Endothelial cell of umbilical vein (primary cell): ENCODE measurements around the gene RAB8A. TPM values are rescaled to one million over a fixed set of nuclear protein-coding genes. Genes with fewer than 3 reads are reported as not detected.

Experiments
- BruUV-seq: library from RNA; stranded (reverse); fragments of 400-500 nt; replicated peaks from 2 replicates; lab custom pipeline; 2021; lab: Mats Ljungman, UMichigan
- CTCF ChIA-PET: fragments of 300-600, 350-600 bp; sonication (Branson Sonifier 250); formaldehyde crosslinking; loops from one replicate; lab custom pipeline; 2021; ENCODE audit warnings: antibody characterized with exemption, inconsistent platforms; lab: Charles Lee
- POLR2A ChIA-PET: fragments of 300-600, 350-600 bp; sonication (Branson Sonifier 250); formaldehyde crosslinking; loops from one replicate; lab custom pipeline; 2021; ENCODE audit warnings: antibody characterized with exemption, inconsistent platforms; lab: Charles Lee
- DNase-seq: peaks from one replicate; pipeline ENCODE4 v3.0.0-alpha.2; 2011; ENCODE audit warnings: low read depth, low spot score
- FAIRE-seq: peaks from 2 replicates; lab custom pipeline; 2011; peaks lifted over from hg19 to GRCh38; lab: Jason Lieb, UNC
- H2AFZ ChIP-seq: 2 replicates; pipeline ENCODE4 v1.6.0; 2012; ENCODE audit warnings: low read depth, low read length, control low read depth, inconsistent platforms
- H3K27ac ChIP-seq: 2 replicates; pipeline ENCODE4 v1.5.1; 2011; ENCODE audit warnings: low read depth, mild to moderate bottlenecking, control low read depth, low read length, moderate library complexity; ENCODE audit not compliant: insufficient read depth
- H3K27me3 ChIP-seq, 2 experiments: 2 replicates each; pipeline versions ENCODE4 v1.6.0 to v1.6.1; 2011; ENCODE audit warnings: low read length in 2 of 2, mixed read lengths in 1 of 2; ENCODE audit not compliant: control insufficient read depth in 2 of 2, insufficient read depth in 2 of 2
- H3K36me3 ChIP-seq, 2 experiments: 2 replicates in 1 of 2; 3 replicates in 1 of 2; pipeline ENCODE4 v1.5.1; 2011; ENCODE audit warnings: low read length in 2 of 2, mild to moderate bottlenecking in 1 of 2, moderate library complexity in 1 of 2; ENCODE audit not compliant: control insufficient read depth in 2 of 2, insufficient read depth in 2 of 2; ENCODE audit errors: extremely low read depth in 1 of 2
- H3K4me1 ChIP-seq: 3 replicates; pipeline ENCODE4 v1.5.1; 2011; ENCODE audit warnings: mild to moderate bottlenecking, low read length; ENCODE audit not compliant: control insufficient read depth, insufficient read depth; ENCODE audit errors: extremely low read depth
- H3K4me2 ChIP-seq: 2 replicates; pipeline ENCODE4 v1.6.1; 2011; ENCODE audit warnings: low read length, control low read depth, mixed read lengths; ENCODE audit not compliant: insufficient read depth
- H3K4me3 ChIP-seq, 3 experiments: fragments of 200-600 bp in 1 of 3; sonication (generic), shearing (Covaris generic) in 1 of 3; replicated peaks in 1 of 3; 2 replicates each; pipeline ENCODE4 v1.5.1; 2011 to 2016; ENCODE audit warnings: control low read depth in 3 of 3, low read length in 3 of 3, mild to moderate bottlenecking in 2 of 3, inconsistent platforms in 1 of 3, low read depth in 1 of 3, moderate library complexity in 1 of 3; ENCODE audit not compliant: insufficient read depth in 1 of 3
- H3K79me2 ChIP-seq: 2 replicates; pipeline ENCODE4 v1.6.0; 2012; ENCODE audit warnings: low read length, inconsistent platforms; ENCODE audit not compliant: control insufficient read depth, insufficient read depth
- H3K9ac ChIP-seq: replicated peaks from 2 replicates; pipeline ENCODE3; 2011; ENCODE audit warnings: low read length, control low read depth; ENCODE audit not compliant: insufficient read depth; ENCODE audit errors: extremely low read depth
- H3K9me1 ChIP-seq: replicated peaks from 3 replicates; pipeline ENCODE4 v1.6.0; 2011; ENCODE audit warnings: mild to moderate bottlenecking, low read length; ENCODE audit not compliant: control insufficient read depth, insufficient read depth; ENCODE audit errors: extremely low read depth
- H3K9me3 ChIP-seq: replicated peaks from 2 replicates; pipeline ENCODE4 v1.5.1; 2012; ENCODE audit warnings: low read length, inconsistent platforms; ENCODE audit not compliant: control insufficient read depth, insufficient read depth
- H4K20me1 ChIP-seq: replicated peaks from 2 replicates; pipeline ENCODE3; 2011; ENCODE audit warnings: mild to moderate bottlenecking, low read length; ENCODE audit not compliant: control insufficient read depth, insufficient read depth; ENCODE audit errors: extremely low read depth
- EZH2 ChIP-seq: IDR thresholded peaks from 2 replicates; pipeline ENCODE4 v1.6.1; 2012; ENCODE audit warnings: borderline replicate concordance, low read depth, mild to moderate bottlenecking, moderate library complexity, low read length, inconsistent platforms; ENCODE audit not compliant: severe bottlenecking
- FOS ChIP-seq: IDR thresholded peaks from 2 replicates; pipeline ENCODE4 v1.6.1; 2011; ENCODE audit warnings: mild to moderate bottlenecking, low read length, moderate library complexity, borderline replicate concordance; ENCODE audit not compliant: insufficient read depth
- GATA2 ChIP-seq: IDR thresholded peaks from 2 replicates; pipeline ENCODE4 v1.7.0; 2011; ENCODE audit warnings: low read depth, mild to moderate bottlenecking, moderate library complexity, mixed read lengths, low read length; ENCODE audit not compliant: insufficient read length, insufficient read depth
- JUN ChIP-seq: IDR thresholded peaks from 2 replicates; pipeline ENCODE4 v1.6.1; 2011; ENCODE audit warnings: borderline replicate concordance, low read depth; ENCODE audit not compliant: insufficient read length, insufficient read depth
- MYC ChIP-seq: IDR thresholded peaks from one replicate; pipeline ENCODE4 v1.6.1; 2011; ENCODE audit warnings: mild to moderate bottlenecking, low read depth, low read length
- POLR2A ChIP-seq: IDR thresholded peaks from 2 replicates; pipeline ENCODE4 v1.6.1; 2012; ENCODE audit warnings: low read depth, mild to moderate bottlenecking, control low read depth, low read length
- POLR2AphosphoS5 ChIP-seq: IDR thresholded peaks from 2 replicates; pipeline ENCODE4 v1.6.1; 2012; ENCODE audit warnings: low read depth, mild to moderate bottlenecking, control low read depth, low read length, moderate library complexity; ENCODE audit not compliant: insufficient read depth
- dilution Hi-C: fragments of 300-500 bp; cut with MboI; formaldehyde crosslinking; loops from one replicate; pipeline ENCODE4 v1.15.0; 2019; ENCODE audit warnings: low sequenced_read_pairs; ENCODE audit not compliant: extremely low pct_ligation_motif_present
- intact Hi-C: fragments of 100-400 bp; cut with micrococcal nuclease; formaldehyde crosslinking; loops from one replicate; pipeline ENCODE4 v1.10.0; 2022
- polyA plus RNA-seq, 4 experiments: library from polyadenylated mRNA; depleted of rRNA in 3 of 4; stranded (reverse) in 3 of 4; unstranded in 1 of 4; fragments of >200 nt; gene quantifications; 2 replicates each; pipeline versions ENCODE4 v1.2.1 to v1.2.3, GENCODE V29; 2011 to 2012; ENCODE audit warnings: missing spikeins in 1 of 4
- total RNA-seq: library from RNA; stranded (reverse); gene quantifications from 2 replicates; pipeline ENCODE4 v1.2.3, GENCODE V29; 2021
- TF ChIP-seq, protein P1 (sequence below): IDR thresholded peaks from 2 replicates; pipeline ENCODE4 v1.6.1; 2011; ENCODE audit not compliant: insufficient read depth, insufficient read length
- TF ChIP-seq, protein P2 (sequence below), 2 donors: IDR thresholded peaks; 1 replicate in 1 of 2; 2 replicates in 1 of 2; pipeline ENCODE4 v1.5.1; 2011; ENCODE audit warnings: low read length in 2 of 2, mild to moderate bottlenecking in 2 of 2, moderate library complexity in 2 of 2, control low read depth in 1 of 2, inconsistent platforms in 1 of 2, low read depth in 1 of 2; ENCODE audit not compliant: insufficient read depth in 1 of 2; ENCODE audit errors: extremely low read depth in 1 of 2

RAB8A gene
- total and polyA plus RNA-seq, 2 donors (not counting 3 experiments of a cell fraction or from before 2014, with no cell fraction given), result 81.5 to 107 TPM

DNA sequence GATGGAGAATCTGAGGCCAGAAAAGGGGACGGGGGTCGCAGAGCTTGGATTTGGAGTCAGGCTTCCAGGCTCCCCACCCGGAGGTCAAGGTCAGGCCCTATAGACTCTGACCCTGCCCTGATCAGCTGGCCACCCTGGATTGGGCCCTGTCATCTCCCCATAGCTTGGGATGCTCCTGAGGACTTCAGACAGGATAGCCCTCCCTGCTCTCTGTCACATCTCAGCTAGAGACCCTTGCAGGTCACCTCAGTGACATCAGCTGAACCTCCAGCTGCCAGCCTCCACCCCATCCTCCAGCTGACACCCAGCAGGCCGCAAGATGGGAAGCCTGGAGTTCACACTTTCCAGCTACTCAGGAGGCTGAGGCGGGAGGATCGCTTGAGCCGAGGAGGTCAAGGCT, 38.2 kb upstream of the RAB8A start:
- dilution Hi-C loops, result no loop called here
- DNase-seq (no peak), FAIRE-seq (no peak)
- Histone ChIP-seq H3K27me3 (no peaks in the 10 kb centered on the region), H3K4me3 (no peak overlapping the region), H3K36me3 (no peaks in the 10 kb centered on the region), H3K9me1 (no peaks in the 10 kb centered on the region), H3K79me2 (peaks cover 41% of the 10 kb centered on the region), H3K4me2 (no peak overlapping the region), H3K9me3 (no peaks in the 10 kb centered on the region), H3K9ac (no peak overlapping the region), H3K4me1 (peaks cover 41% of the 10 kb centered on the region), H2AFZ (no peak overlapping the region), H3K27ac (no peak overlapping the region), H4K20me1 (no peaks in the 10 kb centered on the region)
- TF ChIP-seq, protein P1, sequence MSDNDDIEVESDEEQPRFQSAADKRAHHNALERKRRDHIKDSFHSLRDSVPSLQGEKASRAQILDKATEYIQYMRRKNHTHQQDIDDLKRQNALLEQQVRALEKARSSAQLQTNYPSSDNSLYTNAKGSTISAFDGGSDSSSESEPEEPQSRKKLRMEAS, result no peak
- TF ChIP-seq MYC, result no peak
- TF ChIP-seq POLR2A, result no peak
- TF ChIP-seq JUN, result no peak
- TF ChIP-seq GATA2, result no peak
- TF ChIP-seq FOS, result no peak
- TF ChIP-seq, protein P2, sequence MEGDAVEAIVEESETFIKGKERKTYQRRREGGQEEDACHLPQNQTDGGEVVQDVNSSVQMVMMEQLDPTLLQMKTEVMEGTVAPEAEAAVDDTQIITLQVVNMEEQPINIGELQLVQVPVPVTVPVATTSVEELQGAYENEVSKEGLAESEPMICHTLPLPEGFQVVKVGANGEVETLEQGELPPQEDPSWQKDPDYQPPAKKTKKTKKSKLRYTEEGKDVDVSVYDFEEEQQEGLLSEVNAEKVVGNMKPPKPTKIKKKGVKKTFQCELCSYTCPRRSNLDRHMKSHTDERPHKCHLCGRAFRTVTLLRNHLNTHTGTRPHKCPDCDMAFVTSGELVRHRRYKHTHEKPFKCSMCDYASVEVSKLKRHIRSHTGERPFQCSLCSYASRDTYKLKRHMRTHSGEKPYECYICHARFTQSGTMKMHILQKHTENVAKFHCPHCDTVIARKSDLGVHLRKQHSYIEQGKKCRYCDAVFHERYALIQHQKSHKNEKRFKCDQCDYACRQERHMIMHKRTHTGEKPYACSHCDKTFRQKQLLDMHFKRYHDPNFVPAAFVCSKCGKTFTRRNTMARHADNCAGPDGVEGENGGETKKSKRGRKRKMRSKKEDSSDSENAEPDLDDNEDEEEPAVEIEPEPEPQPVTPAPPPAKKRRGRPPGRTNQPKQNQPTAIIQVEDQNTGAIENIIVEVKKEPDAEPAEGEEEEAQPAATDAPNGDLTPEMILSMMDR (IDR thresholded peaks at IDR 0.05; ENCODE audit: extremely low read depth in 1 of 2, insufficient read depth in 1 of 2, low read depth in 1 of 2, low read length in 2 of 2), result no peak
- no peak for TF ChIP-seq EZH2
- TF ChIP-seq POLR2AphosphoS5, result no peak
- POLR2A ChIA-PET, result interaction anchor here (1.0 kb wide), 1 partner anchor 13 kb away, joined by 5 read pairs; no protein-coding TSS in a partner anchor
- BruUV-seq, result no TSS peak
- intact Hi-C loops, result loop anchor here (10.0 kb wide), 1 partner anchor 251 kb away; the partner anchor contains the start of gene KLF2
- CTCF ChIA-PET, result interaction anchor here (1.1 to 1.8 kb wide), 4 partner anchors 11 to 32 kb away, joined by 4 to 5 read pairs (median 5); no protein-coding TSS in a partner anchor
